HG02884 (cell line): Measurements from ENCODE around the gene AMN.
A peak's percentile ranks its signal among the peaks of the same experiment; 100 is the strongest.

ENCODE experiments used
- ATAC-seq: cut with Tn5 transposase; IDR thresholded peaks from one replicate; pipeline ENCODE4 v1.9.1; 2021; ENCODE audit warnings: mild to moderate bottlenecking, moderate library complexity; ENCODE audit not compliant: unreplicated experiment

AMN gene

GRCh38 chr14:102927346-102927877, 4.9 kb downstream of the AMN start:
- no peak for ATAC-seq

GRCh38 chr14:102927878-102928411, 5.5 kb downstream of the AMN start:
- no peak for ATAC-seq

- peak; percentile 57 for ATAC-seq
Measured at GRCh38 chr14:102928412-102929240, 6.2 kb downstream of the AMN start.

- ATAC-seq, result no peak
Measured at GRCh38 chr14:102929241-102930137, 7.0 kb downstream of the AMN start.

GRCh38 chr14:102930138-102930752, 7.8 kb downstream of the AMN start:
- ATAC-seq, result no peak

GRCh38 chr14:102930753-102931579, 8.5 kb downstream of the AMN start:
- no peak for ATAC-seq

GRCh38 chr14:102931580-102932285, 9.3 kb downstream of the AMN start:
- no peak for ATAC-seq

GRCh38 chr14:102932484-102933248, 10.2 kb downstream of the AMN start:
- ATAC-seq, result no peak

GRCh38 chr14:102933618-102934231, 11.3 kb downstream of the AMN start:
- no peak for ATAC-seq

GRCh38 chr14:102935756-102936155, 13.3 kb downstream of the AMN start:
- ATAC-seq, result no peak

- no peak for ATAC-seq
Measured at GRCh38 chr14:102937331-102938175, 15.1 kb downstream of the AMN start.

GRCh38 chr14:102938191-102938590, 15.7 kb downstream of the AMN start:
- ATAC-seq, result no peak

GRCh38 chr14:102939329-102939728, 16.9 kb downstream of the AMN start:
- ATAC-seq, result no peak

- ATAC-seq, result no peak
Measured at GRCh38 chr14:102939820-102940561, 17.5 kb downstream of the AMN start.

- ATAC-seq, result no peak
Measured at GRCh38 chr14:102940729-102941362, 18.4 kb downstream of the AMN start.

- no peak for ATAC-seq
Measured at GRCh38 chr14:102941419-102942011, 19.1 kb downstream of the AMN start.
